GM20000 (cell line): ENCODE measurements around the gene BCL2.

Experiments
- DNase-seq: peaks from one replicate; pipeline ENCODE4 v3.0.0; 2012; ENCODE audit warnings: low spot score
- TF ChIP-seq, protein P1 (sequence below): IDR thresholded peaks from 2 replicates; pipeline ENCODE4 v1.5.1; 2012; ENCODE audit warnings: mild to moderate bottlenecking, control low read depth; ENCODE audit errors: extremely low read depth, missing control alignments

Gene BCL2

DNA sequence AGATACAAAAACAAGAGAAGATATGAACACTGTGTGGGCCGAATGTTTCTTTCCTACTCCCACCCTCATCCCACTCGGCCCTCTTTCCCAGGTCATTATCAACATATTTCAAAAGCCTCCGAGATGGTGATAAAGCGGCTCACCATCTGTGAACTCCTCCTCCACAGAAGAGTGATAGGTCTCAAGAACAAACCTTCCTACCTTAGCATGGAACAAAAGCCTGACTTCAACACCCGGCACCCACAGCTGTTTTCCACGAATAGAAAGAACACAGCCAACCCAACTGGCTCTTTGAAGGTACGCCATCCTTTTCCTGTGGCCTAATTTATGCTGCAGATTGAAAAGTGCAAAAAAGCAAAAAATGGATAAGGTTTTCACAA lies 28.8 kb downstream of the BCL2 start:
- no peak for DNase-seq
- TF ChIP-seq, protein P1, sequence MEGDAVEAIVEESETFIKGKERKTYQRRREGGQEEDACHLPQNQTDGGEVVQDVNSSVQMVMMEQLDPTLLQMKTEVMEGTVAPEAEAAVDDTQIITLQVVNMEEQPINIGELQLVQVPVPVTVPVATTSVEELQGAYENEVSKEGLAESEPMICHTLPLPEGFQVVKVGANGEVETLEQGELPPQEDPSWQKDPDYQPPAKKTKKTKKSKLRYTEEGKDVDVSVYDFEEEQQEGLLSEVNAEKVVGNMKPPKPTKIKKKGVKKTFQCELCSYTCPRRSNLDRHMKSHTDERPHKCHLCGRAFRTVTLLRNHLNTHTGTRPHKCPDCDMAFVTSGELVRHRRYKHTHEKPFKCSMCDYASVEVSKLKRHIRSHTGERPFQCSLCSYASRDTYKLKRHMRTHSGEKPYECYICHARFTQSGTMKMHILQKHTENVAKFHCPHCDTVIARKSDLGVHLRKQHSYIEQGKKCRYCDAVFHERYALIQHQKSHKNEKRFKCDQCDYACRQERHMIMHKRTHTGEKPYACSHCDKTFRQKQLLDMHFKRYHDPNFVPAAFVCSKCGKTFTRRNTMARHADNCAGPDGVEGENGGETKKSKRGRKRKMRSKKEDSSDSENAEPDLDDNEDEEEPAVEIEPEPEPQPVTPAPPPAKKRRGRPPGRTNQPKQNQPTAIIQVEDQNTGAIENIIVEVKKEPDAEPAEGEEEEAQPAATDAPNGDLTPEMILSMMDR, result no peak

GRCh38 chr18:63290166-63290820 lies 29.3 kb downstream of the BCL2 start:
- DNase-seq, result no peak
- TF ChIP-seq, protein P1, result no peak

DNA sequence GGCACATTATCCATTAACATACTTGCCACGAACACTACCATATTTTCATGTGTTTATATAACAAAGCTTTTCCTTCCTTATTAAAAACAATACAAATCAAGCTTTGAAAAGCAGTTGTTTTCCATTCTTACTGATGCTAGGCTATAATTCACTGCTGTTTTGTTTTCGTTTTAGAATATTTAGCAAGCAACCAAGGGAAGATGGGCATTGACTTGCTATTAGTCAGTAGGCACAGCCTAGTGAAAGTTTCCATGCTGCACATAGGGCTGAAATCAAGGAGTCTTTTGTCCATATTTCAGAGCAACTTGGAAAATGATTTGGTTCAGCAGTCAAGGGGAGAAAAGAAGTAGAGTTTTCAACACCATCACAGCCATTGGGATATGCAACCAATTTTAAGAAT lies 31.3 kb downstream of the BCL2 start:
- TF ChIP-seq, protein P1, result no peak

GRCh38 chr18:63287691-63288220 lies 31.8 kb downstream of the BCL2 start:
- DNase-seq, result no peak
- TF ChIP-seq, protein P1, result no peak

More for the DNA sequence above, 31.3 kb downstream of the BCL2 start:
- no peak for DNase-seq

DNA sequence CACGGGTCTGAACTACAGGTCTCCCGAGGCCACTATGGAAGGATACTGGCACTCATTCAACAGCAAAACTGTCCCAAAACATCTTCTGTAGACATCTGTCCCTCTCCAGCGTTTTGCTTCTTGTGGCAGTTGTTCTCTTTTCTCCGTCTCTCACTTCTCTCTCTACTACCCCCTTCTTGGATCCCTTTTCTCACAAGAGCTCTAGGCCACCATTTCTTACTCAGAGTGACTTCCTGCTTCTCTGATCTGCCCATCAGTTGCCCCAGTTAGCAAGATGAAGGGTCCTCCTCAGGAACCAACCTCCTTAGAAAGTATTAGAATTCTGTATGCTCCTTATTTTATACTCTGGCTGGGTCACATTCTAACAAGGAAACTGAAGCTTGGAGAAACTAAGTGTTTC lies 32.6 kb downstream of the BCL2 start:
- TF ChIP-seq, protein P1, result no peak
- no peak for DNase-seq

GRCh38 chr18:63284827-63285733 lies 34.5 kb downstream of the BCL2 start:
- peak; percentile 57 for DNase-seq
- TF ChIP-seq, protein P1, result no peak
